Thyroid gland (tissue), 4 donors: ENCODE measurements around the gene ATP2A3. TPM values are rescaled to one million over a fixed set of nuclear protein-coding genes. Genes with fewer than 3 reads are reported as not detected.

Source experiments
- DNase-seq, 2 donors: peaks; one replicate each; pipeline ENCODE4 v3.0.0-alpha.2; 2019
- H3K27ac ChIP-seq, 3 donors: fragments of 200-600 bp; sonication (generic); 1 replicate in 2 of 3; 2 replicates in 1 of 3; pipeline ENCODE4 v1.5.1; 2016 to 2019; ENCODE audit warnings: mild to moderate bottlenecking in 1 of 3, moderate library complexity in 1 of 3
- H3K27me3 ChIP-seq: fragments of 200-600 bp; sonication (generic); one replicate; pipeline ENCODE4 v1.5.1; 2019
- H3K36me3 ChIP-seq, 2 donors: fragments of 200-600 bp; sonication (generic); one replicate each; pipeline ENCODE4 v1.5.1; 2016 to 2019
- H3K4me1 ChIP-seq, 2 donors: fragments of 200-600 bp; sonication (generic); one replicate each; pipeline ENCODE4 v1.5.1; 2017 to 2019
- H3K4me3 ChIP-seq, 3 donors: fragments of 200-600 bp; sonication (generic); replicated peaks in 1 of 3; 1 replicate in 2 of 3; 2 replicates in 1 of 3; pipeline ENCODE4 v1.5.1; 2016; ENCODE audit warnings: mild to moderate bottlenecking in 1 of 3
- H3K9me3 ChIP-seq: fragments of 200-600 bp; sonication (generic); one replicate; pipeline ENCODE4 v1.5.1; 2017
- POLR2A ChIP-seq, 2 donors: fragments of 450-650 bp; IDR thresholded peaks; one replicate each; pipeline ENCODE4 v1.6.1; 2017; ENCODE audit warnings: antibody characterized with exemption in 2 of 2, mild to moderate bottlenecking in 2 of 2, moderate library complexity in 1 of 2
- WGBS, 2 donors: methylation state at CpG; one replicate each; pipeline ENCODE4 v1.1.5; 2017; 5-methylcytosine and 5-hydroxymethylcytosine counted together
- intact Hi-C: fragments of 100-400 bp; cut with DNase I; formaldehyde crosslinking; loops from one replicate; pipeline ENCODE4 v1.15.1; 2023
- total RNA-seq, 4 donors: library from RNA; depleted of rRNA; stranded (reverse); fragments of >200 nt; gene quantifications; one replicate each; pipeline ENCODE4 v1.2.3, GENCODE V29; 2016
- TF ChIP-seq, protein P1 (sequence below), 6 experiments: fragments of 200-600 bp in 3 of 6; fragments of 450-650 bp in 3 of 6; sonication (generic) in 3 of 6; IDR thresholded peaks; one replicate each; pipeline ENCODE4 v1.5.1; 2016 to 2019; ENCODE audit warnings: antibody characterized with exemption in 6 of 6, mild to moderate bottlenecking in 2 of 6, inconsistent platforms in 1 of 6, moderate library complexity in 1 of 6

ATP2A3 gene
- total RNA-seq, 4 donors from 2014 or later = 6.9 to 18.6 (median 9.1) TPM

DNA sequence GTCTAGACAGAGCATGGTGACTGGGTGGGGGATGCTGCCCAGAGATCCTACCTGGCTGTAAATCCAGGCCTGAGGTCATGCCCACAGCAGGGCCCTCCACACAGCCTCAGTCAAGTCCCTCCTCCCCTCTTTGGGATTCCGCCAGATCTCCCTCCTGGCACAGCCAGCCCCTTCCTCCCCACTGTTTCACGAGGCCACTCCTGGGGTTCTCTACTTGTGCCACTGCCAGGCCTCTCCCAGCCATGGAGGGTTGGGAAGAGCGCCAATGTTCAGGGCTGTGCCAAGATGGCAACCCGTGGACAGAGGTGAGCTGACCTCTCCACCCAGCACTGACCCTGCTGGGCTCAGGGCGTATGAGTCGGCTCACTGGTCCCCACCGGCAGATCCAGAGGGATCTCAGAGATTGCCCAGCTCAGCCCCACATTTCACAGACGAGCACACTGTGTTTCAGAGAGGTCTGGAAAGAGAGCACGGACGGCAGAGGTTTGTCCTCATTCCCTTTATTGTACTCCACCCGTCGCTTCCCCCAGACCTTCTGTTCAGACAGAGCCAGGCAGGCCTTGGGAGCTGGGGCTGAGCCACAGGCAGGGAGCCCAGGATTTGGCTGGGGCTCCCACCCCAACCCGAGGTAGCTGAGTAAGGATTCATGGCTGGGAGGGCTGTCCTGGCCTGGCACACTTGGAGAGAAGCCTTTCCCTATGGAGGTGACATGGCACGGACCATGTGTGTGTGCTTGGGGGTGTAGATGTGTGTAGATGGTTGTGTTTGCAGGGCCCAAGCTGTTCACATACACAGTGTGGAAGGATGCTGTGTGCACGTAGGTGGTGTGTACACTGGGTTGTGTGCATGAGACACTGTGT, 67.9 kb downstream of the ATP2A3 start:
- no peak for TF ChIP-seq POLR2A (IDR thresholded peaks at IDR 0.05)
- TF ChIP-seq, protein P1, sequence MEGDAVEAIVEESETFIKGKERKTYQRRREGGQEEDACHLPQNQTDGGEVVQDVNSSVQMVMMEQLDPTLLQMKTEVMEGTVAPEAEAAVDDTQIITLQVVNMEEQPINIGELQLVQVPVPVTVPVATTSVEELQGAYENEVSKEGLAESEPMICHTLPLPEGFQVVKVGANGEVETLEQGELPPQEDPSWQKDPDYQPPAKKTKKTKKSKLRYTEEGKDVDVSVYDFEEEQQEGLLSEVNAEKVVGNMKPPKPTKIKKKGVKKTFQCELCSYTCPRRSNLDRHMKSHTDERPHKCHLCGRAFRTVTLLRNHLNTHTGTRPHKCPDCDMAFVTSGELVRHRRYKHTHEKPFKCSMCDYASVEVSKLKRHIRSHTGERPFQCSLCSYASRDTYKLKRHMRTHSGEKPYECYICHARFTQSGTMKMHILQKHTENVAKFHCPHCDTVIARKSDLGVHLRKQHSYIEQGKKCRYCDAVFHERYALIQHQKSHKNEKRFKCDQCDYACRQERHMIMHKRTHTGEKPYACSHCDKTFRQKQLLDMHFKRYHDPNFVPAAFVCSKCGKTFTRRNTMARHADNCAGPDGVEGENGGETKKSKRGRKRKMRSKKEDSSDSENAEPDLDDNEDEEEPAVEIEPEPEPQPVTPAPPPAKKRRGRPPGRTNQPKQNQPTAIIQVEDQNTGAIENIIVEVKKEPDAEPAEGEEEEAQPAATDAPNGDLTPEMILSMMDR (IDR thresholded peaks at IDR 0.05) = no peak
- intact Hi-C loops = no loop called here
- Histone ChIP-seq H3K27me3 (no peaks in the 10 kb centered on the region), H3K4me1 (peaks cover 37 to 41% of the 10 kb centered on the region in 2 donors), H3K9me3 (no peaks in the 10 kb centered on the region), H3K27ac (peak overlapping the region; percentile 83 to 93 (median 89)), H3K4me3 (no peak overlapping the region), H3K36me3 (no peaks in the 10 kb centered on the region)
- WGBS, 2 donors = 41 to 47% methylated on average over 13 to 14 of the region's 15 CpGs
- DNase-seq = peak; percentile 86 to 93

DNA sequence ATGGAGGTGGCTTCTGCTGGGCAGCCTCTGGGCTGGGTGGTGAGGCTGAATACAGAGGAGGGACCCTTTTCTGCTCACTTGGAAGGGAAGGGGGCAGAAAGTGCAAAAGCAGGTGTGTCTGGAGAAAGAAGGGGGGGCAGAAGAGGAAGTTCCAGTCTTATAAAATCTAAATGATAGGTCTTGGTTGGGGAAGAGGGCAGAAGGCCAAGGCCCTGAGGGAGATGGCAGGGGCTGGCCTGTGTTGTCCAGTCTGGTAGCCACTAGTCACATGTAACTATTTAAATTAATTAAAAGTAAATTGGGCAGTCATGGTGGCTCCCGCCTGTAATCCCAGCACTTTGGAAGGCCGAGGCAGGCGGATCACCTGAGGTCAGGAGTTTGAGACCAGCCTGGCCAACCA, 68.9 kb downstream of the ATP2A3 start:
- H3K4me1 ChIP-seq = peaks cover 44 to 51% of the 10 kb centered on the region in 2 donors
- intact Hi-C loops = no loop called here
- TF ChIP-seq, protein P1 (IDR thresholded peaks at IDR 0.05) = no peak
- H3K36me3 ChIP-seq = no peaks in the 10 kb centered on the region
- 98% methylated on average over 3 of the region's 3 CpGs for WGBS, 2 donors
- peak overlapping the region; percentile 83 to 93 (median 89) for H3K27ac ChIP-seq
- no peak overlapping the region for H3K4me3 ChIP-seq
- no peaks in the 10 kb centered on the region for H3K9me3 ChIP-seq
- H3K27me3 ChIP-seq = no peaks in the 10 kb centered on the region
- DNase-seq = no peak

DNA sequence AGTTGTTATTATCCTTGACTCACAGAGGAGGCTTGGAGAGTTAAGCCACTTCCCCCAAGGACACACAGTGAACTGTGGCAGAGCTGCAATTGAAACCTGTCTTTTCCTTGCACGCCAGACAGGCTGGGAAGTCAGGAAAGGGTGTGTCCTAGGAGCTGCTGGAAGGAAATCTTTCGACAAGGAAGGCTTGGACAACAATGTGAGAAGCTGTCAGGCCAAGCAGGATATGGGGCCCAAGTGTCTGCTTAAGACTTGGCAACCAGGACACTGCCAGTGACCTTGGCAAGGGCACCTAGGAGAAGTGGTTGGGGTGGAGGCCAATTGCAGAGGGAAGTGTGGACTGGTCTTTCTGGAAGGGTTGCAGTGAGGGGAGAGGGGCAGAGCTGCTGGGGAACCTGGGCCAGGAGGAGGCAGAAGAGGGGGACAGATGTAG, 69.3 kb downstream of the ATP2A3 start:
- peak; percentile 87 to 89 for DNase-seq
- 16 to 23% methylated on average over 2 of the region's 2 CpGs for WGBS, 2 donors
- H3K36me3 ChIP-seq = no peaks in the 10 kb centered on the region
- H3K27me3 ChIP-seq = no peaks in the 10 kb centered on the region
- peak in 1 of 2 donors; percentile 42 for TF ChIP-seq POLR2A (IDR thresholded peaks at IDR 0.05)
- TF ChIP-seq, protein P1 (IDR thresholded peaks at IDR 0.05) = peak in 1 of 6 experiments; percentile 4
- no peak overlapping the region for H3K4me3 ChIP-seq
- H3K27ac ChIP-seq = peak overlapping the region; percentile 83 to 93 (median 89)
- peaks cover 49 to 55% of the 10 kb centered on the region in 2 donors for H3K4me1 ChIP-seq
- no peaks in the 10 kb centered on the region for H3K9me3 ChIP-seq
- intact Hi-C loops = no loop called here

DNA sequence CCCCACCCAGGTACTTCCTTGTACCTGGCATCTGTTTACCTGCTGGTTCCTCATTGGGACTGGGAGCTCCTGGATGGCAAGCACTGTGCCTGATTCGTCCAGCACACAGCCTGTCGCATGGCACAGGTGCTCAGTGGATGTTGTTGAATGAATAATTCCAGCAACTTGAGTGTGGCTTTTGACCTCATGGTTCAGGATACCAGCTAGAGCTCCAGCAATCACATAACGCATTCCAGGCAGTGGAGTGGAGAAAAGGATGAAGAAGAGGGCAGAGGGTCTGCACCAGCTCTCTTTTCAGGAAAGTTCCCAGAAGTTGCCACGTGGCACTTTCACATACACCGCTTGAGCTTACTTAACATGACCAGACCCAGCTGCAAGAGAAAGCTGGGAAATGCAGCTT, 70.0 kb downstream of the ATP2A3 start:
- H3K4me3 ChIP-seq = no peak overlapping the region
- no peak for TF ChIP-seq POLR2A (IDR thresholded peaks at IDR 0.05)
- TF ChIP-seq, protein P1 (IDR thresholded peaks at IDR 0.05) = no peak
- H3K27ac ChIP-seq = peak overlapping the region; percentile 83 to 93 (median 89)
- 76 to 90% methylated on average over 5 of the region's 5 CpGs for WGBS, 2 donors
- H3K27me3 ChIP-seq = no peaks in the 10 kb centered on the region
- H3K36me3 ChIP-seq = no peaks in the 10 kb centered on the region
- H3K4me1 ChIP-seq = peaks cover 54 to 62% of the 10 kb centered on the region in 2 donors
- no peak for DNase-seq
- intact Hi-C loops = no loop called here
- no peaks in the 10 kb centered on the region for H3K9me3 ChIP-seq

DNA sequence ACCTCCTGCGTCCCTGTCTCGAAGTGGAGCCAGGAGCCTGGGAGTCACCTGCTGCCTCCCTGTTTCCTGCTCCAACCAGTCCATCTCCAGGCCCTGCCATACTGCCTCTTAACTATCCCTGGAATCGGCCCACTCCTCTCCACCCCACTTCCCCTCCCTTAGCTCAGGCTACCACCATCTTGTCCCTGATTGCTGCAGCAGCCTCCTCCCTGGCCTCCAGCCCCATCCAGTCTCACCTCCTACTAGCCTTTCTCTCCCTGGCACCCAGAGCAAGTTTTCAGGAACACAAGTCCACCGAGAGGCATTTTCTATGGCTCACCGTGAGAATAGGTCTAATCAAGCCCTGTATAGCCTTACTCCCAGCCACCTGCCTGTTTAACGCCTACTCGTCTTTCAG, 70.5 kb downstream of the ATP2A3 start:
- TF ChIP-seq POLR2A (IDR thresholded peaks at IDR 0.05) = no peak
- TF ChIP-seq, protein P1 (IDR thresholded peaks at IDR 0.05) = no peak
- intact Hi-C loops = no loop called here

More for the DNA sequence above, 70.5 kb downstream of the ATP2A3 start:
- H3K4me3 ChIP-seq = peak overlapping the region in 1 of 3 donors; percentile 68
- peak overlapping the region; percentile 83 to 93 (median 89) for H3K27ac ChIP-seq
- 72 to 77% methylated on average over 7 of the region's 7 CpGs for WGBS, 2 donors
- no peaks in the 10 kb centered on the region for H3K9me3 ChIP-seq
- H3K36me3 ChIP-seq = no peaks in the 10 kb centered on the region
- peaks cover 54 to 67% of the 10 kb centered on the region in 2 donors for H3K4me1 ChIP-seq
- no peaks in the 10 kb centered on the region for H3K27me3 ChIP-seq
- no peak for DNase-seq
